IMR-90 (cell line): Measurements from ENCODE around the gene PCSK5. TPM values are rescaled to one million over a fixed set of nuclear protein-coding genes. Genes with fewer than 3 reads are reported as not detected.
A peak's percentile ranks its signal among the peaks of the same experiment; 100 is the strongest.

Source experiments
- ATAC-seq: fragments of 200-7000 bp; cut with Tn5 transposase; 2 replicates; pipeline ENCODE4 v1.9.1; 2020; ENCODE audit warnings: low read depth, mild to moderate bottlenecking, moderate library complexity
- BruUV-seq: library from RNA; stranded (reverse); fragments of 400-500 nt; replicated peaks from 2 replicates; lab custom pipeline; 2021; lab: Mats Ljungman, UMichigan
- CTCF ChIA-PET: fragments of 300-600 bp; formaldehyde crosslinking; extraction: SDS; loops from one replicate; lab custom pipeline; 2021; ENCODE audit warnings: antibody characterized with exemption; lab: Yijun Ruan, JAX
- POLR2A ChIA-PET: fragments of 300-600 bp; sonication (Branson Sonifier 250); formaldehyde crosslinking; loops from one replicate; lab custom pipeline; 2022; ENCODE audit warnings: antibody characterized with exemption; ENCODE audit not compliant: unreplicated experiment; lab: Charles Lee
- DNase-seq: peaks from one replicate; pipeline ENCODE4 v3.0.0; 2013
- H2AFZ ChIP-seq: replicated peaks from 2 replicates; pipeline ENCODE3; 2013; ENCODE audit warnings: low read length, mild to moderate bottlenecking; ENCODE audit not compliant: poor library complexity
- H2AK5ac ChIP-seq: 2 replicates; pipeline ENCODE4 v1.6.1; 2013; ENCODE audit warnings: low read depth, low read length, inconsistent platforms
- H2AK9ac ChIP-seq: replicated peaks from 2 replicates; pipeline ENCODE3; 2013; ENCODE audit warnings: mild to moderate bottlenecking, low read depth, low read length, moderate library complexity; ENCODE audit not compliant: poor library complexity
- H2BK120ac ChIP-seq: 2 replicates; pipeline ENCODE4 v1.6.1; 2013; ENCODE audit warnings: low read depth, low read length, inconsistent platforms
- H2BK15ac ChIP-seq: 3 replicates; pipeline ENCODE4 v1.6.1; 2013; ENCODE audit warnings: low read depth, low read length, inconsistent platforms
- H2BK20ac ChIP-seq: 2 replicates; pipeline ENCODE4 v1.6.1; 2013; ENCODE audit warnings: low read depth, mild to moderate bottlenecking, inconsistent platforms, low read length, moderate library complexity
- H2BK5ac ChIP-seq: 2 replicates; pipeline ENCODE4 v1.6.1; 2013; ENCODE audit warnings: mild to moderate bottlenecking, low read depth, low read length, inconsistent platforms; ENCODE audit not compliant: poor library complexity, severe bottlenecking
- H3K14ac ChIP-seq: replicated peaks from 2 replicates; pipeline ENCODE4 v1.6.1; 2013; ENCODE audit warnings: low read depth, low read length, inconsistent platforms
- H3K18ac ChIP-seq: 2 replicates; pipeline ENCODE4 v1.6.1; 2013; ENCODE audit warnings: low read depth, low read length, control low read depth
- H3K23ac ChIP-seq: 2 replicates; pipeline ENCODE4 v1.6.1; 2013; ENCODE audit warnings: low read depth, low read length, inconsistent platforms
- H3K27ac ChIP-seq: 2 replicates; pipeline ENCODE4 v1.5.1; 2013; ENCODE audit warnings: mild to moderate bottlenecking, control low read depth, low read length; ENCODE audit not compliant: insufficient read depth
- H3K27me3 ChIP-seq: 2 replicates; pipeline ENCODE4 v1.6.1; 2013; ENCODE audit warnings: low read length; ENCODE audit not compliant: control insufficient read depth, insufficient read depth
- H3K36me3 ChIP-seq: 2 replicates; pipeline ENCODE4 v1.6.1; 2013; ENCODE audit warnings: low read length, mixed read lengths; ENCODE audit not compliant: control insufficient read depth, insufficient read depth
- H3K4ac ChIP-seq: 2 replicates; pipeline ENCODE4 v1.6.1; 2013; ENCODE audit warnings: low read depth, low read length, inconsistent platforms
- H3K4me1 ChIP-seq: 2 replicates; pipeline ENCODE4 v1.6.1; 2013; ENCODE audit warnings: low read length, mixed read lengths; ENCODE audit not compliant: control insufficient read depth, insufficient read depth
- H3K4me2 ChIP-seq: 2 replicates; pipeline ENCODE4 v1.6.1; 2013; ENCODE audit warnings: low read depth, mild to moderate bottlenecking, control low read depth, low read length, moderate library complexity
- H3K4me3 ChIP-seq: 2 replicates; pipeline ENCODE4 v1.5.1; 2013; ENCODE audit warnings: low read depth, mild to moderate bottlenecking, control low read depth, low read length, moderate library complexity; ENCODE audit not compliant: insufficient read depth
- H3K56ac ChIP-seq: 2 replicates; pipeline ENCODE4 v1.6.1; 2013; ENCODE audit warnings: low read length, inconsistent platforms; ENCODE audit not compliant: insufficient read depth; ENCODE audit errors: extremely low read depth
- H3K79me1 ChIP-seq, 2 experiments: 2 replicates each; pipeline ENCODE4 v1.6.1; 2013; ENCODE audit warnings: low read length in 2 of 2, inconsistent platforms in 1 of 2, low read depth in 1 of 2
- H3K9ac ChIP-seq: 2 replicates; pipeline ENCODE4 v1.6.1; 2013; ENCODE audit warnings: low read depth, low read length, control low read depth
- H3K9me1 ChIP-seq: 2 replicates; pipeline ENCODE4 v1.6.1; 2013; ENCODE audit warnings: low read length, inconsistent platforms; ENCODE audit not compliant: insufficient read depth
- H3K9me3 ChIP-seq: 2 replicates; pipeline ENCODE4 v1.6.1; 2013; ENCODE audit warnings: low read length; ENCODE audit not compliant: control insufficient read depth, insufficient read depth
- H4K20me1 ChIP-seq: 2 replicates; pipeline ENCODE4 v1.6.1; 2013; ENCODE audit warnings: low read length, inconsistent platforms; ENCODE audit not compliant: insufficient read depth
- H4K5ac ChIP-seq: 2 replicates; pipeline ENCODE4 v1.6.1; 2013; ENCODE audit warnings: mild to moderate bottlenecking, low read depth, low read length, control low read depth
- H4K8ac ChIP-seq, 2 experiments: 2 replicates each; pipeline ENCODE4 v1.6.1; 2013; ENCODE audit warnings: low read depth in 2 of 2, low read length in 2 of 2, control low read depth in 1 of 2, inconsistent platforms in 1 of 2
- H4K91ac ChIP-seq: 2 replicates; pipeline ENCODE4 v1.6.1; 2013; ENCODE audit warnings: low read depth, low read length, inconsistent platforms; ENCODE audit not compliant: insufficient read depth
- CHD1 ChIP-seq: IDR thresholded peaks from 2 replicates; pipeline ENCODE4 v1.6.1; 2012; ENCODE audit warnings: low read depth, low read length, improper control_type of control experiment
- ELK1 ChIP-seq: fragments of 150-350 bp; IDR thresholded peaks from 2 replicates; pipeline ENCODE4 v1.6.1; 2016; ENCODE audit warnings: low read depth, mild to moderate bottlenecking, low read length, moderate library complexity, borderline replicate concordance
- FOS ChIP-seq: fragments of 150-350 bp; IDR thresholded peaks from 2 replicates; pipeline ENCODE4 v1.6.1; 2016; ENCODE audit warnings: low read depth, low read length
- MAZ ChIP-seq: IDR thresholded peaks from 2 replicates; pipeline ENCODE4 v1.6.1; 2012; ENCODE audit warnings: low read depth, mild to moderate bottlenecking, low read length, improper control_type of control experiment, moderate library complexity, borderline replicate concordance
- MXI1 ChIP-seq: IDR thresholded peaks from 2 replicates; pipeline ENCODE4 v1.6.1; 2012; ENCODE audit warnings: low read depth, mild to moderate bottlenecking, low read length, moderate library complexity, borderline replicate concordance
- NFE2L2 ChIP-seq: fragments of 150-350 bp; IDR thresholded peaks from 2 replicates; pipeline ENCODE4 v1.6.1; 2016; ENCODE audit warnings: low read depth, mild to moderate bottlenecking, low read length
- POLR2A ChIP-seq: IDR thresholded peaks from 2 replicates; pipeline ENCODE4 v1.6.1; 2012; ENCODE audit warnings: mild to moderate bottlenecking, low read depth, low read length
- RFX5 ChIP-seq: IDR thresholded peaks from 2 replicates; pipeline ENCODE4 v1.8.0; 2012; ENCODE audit warnings: low read depth, mild to moderate bottlenecking, low read length, moderate library complexity
- USF2 ChIP-seq: fragments of 150-350 bp; IDR thresholded peaks from 2 replicates; pipeline ENCODE4 v1.6.1; 2017; ENCODE audit warnings: mild to moderate bottlenecking, antibody characterized with exemption, low read length, low read depth
- dilution Hi-C: fragments of 300-500 bp; cut with HindIII; formaldehyde crosslinking; loops from one replicate; pipeline ENCODE4 v1.14.3; 2018; ENCODE audit warnings: low sequenced_read_pairs; ENCODE audit not compliant: unreplicated experiment
- in situ Hi-C: fragments of 300-500 bp; cut with MboI; formaldehyde crosslinking; loops from 3 replicates; pipeline ENCODE4 v1.14.3; 2019; ENCODE audit warnings: low sequenced_read_pairs, inconsistent platforms, mixed read lengths
- intact Hi-C: fragments of 100-400 bp; cut with micrococcal nuclease; formaldehyde crosslinking; loops from 2 replicates; pipeline ENCODE4 v1.10.0; 2022
- polyA plus RNA-seq, 3 experiments: library from polyadenylated mRNA; depleted of rRNA; stranded (reverse); fragments of >200 nt; gene quantifications; 2 replicates each; pipeline ENCODE4 v1.2.3, GENCODE V29; 2012; ENCODE audit warnings: low replicate concordance in 1 of 3
- total RNA-seq: library from RNA; depleted of rRNA; stranded (reverse); fragments of >200 nt; gene quantifications from 2 replicates; pipeline ENCODE4 v1.2.3, GENCODE V29; 2012
- TF ChIP-seq, protein P1 (sequence below): conservative IDR thresholded peaks from 2 replicates; pipeline ENCODE4 v1.5.1; 2012; ENCODE audit warnings: mild to moderate bottlenecking, low read depth, low read length, improper control_type of control experiment

Gene PCSK5
- total and polyA plus RNA-seq, 2 of the 4 experiments (the other 2 are of a cell fraction): 1.5 to 3.0 TPM

- POLR2A ChIA-PET: no interaction called here
- H3K4me3 ChIP-seq: no peak overlapping the region
- H2BK20ac ChIP-seq: no peak overlapping the region
- no peaks in the 10 kb centered on the region for H3K79me1 ChIP-seq
- H3K23ac ChIP-seq: no peak overlapping the region
- no peak overlapping the region for H2AK9ac ChIP-seq
- CTCF ChIA-PET: no interaction called here
- peak overlapping the region; percentile 28; the same call in 1 of the 2 replicates for H3K4me2 ChIP-seq
- H2AK5ac ChIP-seq: no peak overlapping the region
- intact Hi-C loops: loop anchor here (5.0 kb wide), 1 partner anchor 480 kb away; the partner anchor contains the start of gene PCSK5
- TF ChIP-seq MAZ: no peak
- TF ChIP-seq POLR2A: no peak
- TF ChIP-seq CHD1: no peak
- TF ChIP-seq RFX5: no peak
- no peak for TF ChIP-seq USF2
- TF ChIP-seq, protein P1, sequence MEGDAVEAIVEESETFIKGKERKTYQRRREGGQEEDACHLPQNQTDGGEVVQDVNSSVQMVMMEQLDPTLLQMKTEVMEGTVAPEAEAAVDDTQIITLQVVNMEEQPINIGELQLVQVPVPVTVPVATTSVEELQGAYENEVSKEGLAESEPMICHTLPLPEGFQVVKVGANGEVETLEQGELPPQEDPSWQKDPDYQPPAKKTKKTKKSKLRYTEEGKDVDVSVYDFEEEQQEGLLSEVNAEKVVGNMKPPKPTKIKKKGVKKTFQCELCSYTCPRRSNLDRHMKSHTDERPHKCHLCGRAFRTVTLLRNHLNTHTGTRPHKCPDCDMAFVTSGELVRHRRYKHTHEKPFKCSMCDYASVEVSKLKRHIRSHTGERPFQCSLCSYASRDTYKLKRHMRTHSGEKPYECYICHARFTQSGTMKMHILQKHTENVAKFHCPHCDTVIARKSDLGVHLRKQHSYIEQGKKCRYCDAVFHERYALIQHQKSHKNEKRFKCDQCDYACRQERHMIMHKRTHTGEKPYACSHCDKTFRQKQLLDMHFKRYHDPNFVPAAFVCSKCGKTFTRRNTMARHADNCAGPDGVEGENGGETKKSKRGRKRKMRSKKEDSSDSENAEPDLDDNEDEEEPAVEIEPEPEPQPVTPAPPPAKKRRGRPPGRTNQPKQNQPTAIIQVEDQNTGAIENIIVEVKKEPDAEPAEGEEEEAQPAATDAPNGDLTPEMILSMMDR: no peak
- no peak for TF ChIP-seq MXI1
- TF ChIP-seq NFE2L2: no peak
- TF ChIP-seq ELK1: no peak
- TF ChIP-seq FOS: no peak
- H3K36me3 ChIP-seq: no peaks in the 10 kb centered on the region
- dilution Hi-C loops: no loop called here
- H4K20me1 ChIP-seq: no peaks in the 10 kb centered on the region
- H2BK120ac ChIP-seq: peak overlapping the region; percentile 49; the same call in 1 of the 2 replicates
- in situ Hi-C loops: no loop called here
- H2BK5ac ChIP-seq: peak overlapping the region; percentile 36
- no peak; the same call in 1 of the 2 replicates for ATAC-seq
- no peak overlapping the region for H3K56ac ChIP-seq
- peaks cover 16% of the 10 kb centered on the region for H3K4me1 ChIP-seq
- no peak for DNase-seq
- peak overlapping the region; percentile 61; the same call in 1 of the 2 replicates for H3K18ac ChIP-seq
- peak overlapping the region; percentile 26; the same call in 1 of the 3 replicates for H2BK15ac ChIP-seq
- no peak overlapping the region; the same call in 1 of the 2 replicates for H3K4ac ChIP-seq
- no peak overlapping the region for H4K91ac ChIP-seq
- no peak overlapping the region for H3K9ac ChIP-seq
- no peak overlapping the region for H3K14ac ChIP-seq
- no peak overlapping the region for H4K8ac ChIP-seq
- no peaks in the 10 kb centered on the region for H3K9me3 ChIP-seq
- no TSS peak for BruUV-seq
- H2AFZ ChIP-seq: no peak overlapping the region
- peaks cover 10% of the 10 kb centered on the region for H3K9me1 ChIP-seq
- H3K27ac ChIP-seq: no peak overlapping the region
- no peaks in the 10 kb centered on the region for H3K27me3 ChIP-seq
- no peak overlapping the region for H4K5ac ChIP-seq
Measured at GRCh38 chr9:76372336-76372735, 481.9 kb downstream of the PCSK5 start.
